HTR-8/SVneo (cell line): ENCODE data around the gene LMCD1.

Experiments used
- DNase-seq: peaks from one replicate; pipeline ENCODE4 v3.0.0; 2011; ENCODE audit warnings: low spot score, mixed read lengths; ENCODE audit not compliant: insufficient read length
- FAIRE-seq: peaks from 2 replicates; lab custom pipeline; 2011; peaks lifted over from hg19 to GRCh38; lab: Jason Lieb, UNC

LMCD1 gene

GRCh38 chr3:8503871-8504610 lies 2.4 kb downstream of the LMCD1 start:
- FAIRE-seq = no peak
- no peak for DNase-seq

GRCh38 chr3:8504611-8504973 lies 3.0 kb downstream of the LMCD1 start:
- FAIRE-seq (no peak), DNase-seq (no peak)

- DNase-seq (no peak), FAIRE-seq (no peak)
These were observed 4.0 kb downstream of the LMCD1 start for GRCh38 chr3:8505621-8506020.

- DNase-seq (no peak), FAIRE-seq (no peak)
These were observed 5.0 kb downstream of the LMCD1 start for GRCh38 chr3:8506571-8507061.

GRCh38 chr3:8507496-8507895 lies 5.9 kb downstream of the LMCD1 start:
- FAIRE-seq (no peak), DNase-seq (no peak)

- FAIRE-seq (no peak), DNase-seq (peak; percentile 49)
These were observed 8.3 kb downstream of the LMCD1 start for GRCh38 chr3:8509961-8510360.

GRCh38 chr3:8512234-8512633 lies 10.6 kb downstream of the LMCD1 start:
- no peak for FAIRE-seq
- no peak for DNase-seq

- DNase-seq (no peak), FAIRE-seq (no peak)
These were observed 14.5 kb downstream of the LMCD1 start for GRCh38 chr3:8516047-8516661.

- no peak for DNase-seq
- no peak for FAIRE-seq
These were observed 15.2 kb downstream of the LMCD1 start for GRCh38 chr3:8516783-8517182.

- DNase-seq = no peak
- no peak for FAIRE-seq
These were observed 15.9 kb downstream of the LMCD1 start for GRCh38 chr3:8517487-8517886.

GRCh38 chr3:8518138-8518537 lies 16.5 kb downstream of the LMCD1 start:
- DNase-seq = no peak
- no peak for FAIRE-seq

- FAIRE-seq (no peak), DNase-seq (no peak)
These were observed 17.5 kb downstream of the LMCD1 start for GRCh38 chr3:8519156-8519555.

- FAIRE-seq (no peak), DNase-seq (no peak)
These were observed 18.3 kb downstream of the LMCD1 start for GRCh38 chr3:8519774-8520448.

- no peak for FAIRE-seq
These were observed 19.3 kb downstream of the LMCD1 start for GRCh38 chr3:8520816-8521403.

GRCh38 chr3:8523041-8523440 lies 21.4 kb downstream of the LMCD1 start:
- DNase-seq (no peak), FAIRE-seq (no peak)

More at GRCh38 chr3:8520816-8521403, 19.3 kb downstream of the LMCD1 start:
- DNase-seq = no peak

- FAIRE-seq (no peak), DNase-seq (no peak)
These were observed 22.6 kb downstream of the LMCD1 start for GRCh38 chr3:8524249-8524648.

GRCh38 chr3:8524656-8525399 lies 23.2 kb downstream of the LMCD1 start:
- DNase-seq = no peak
- FAIRE-seq = no peak

GRCh38 chr3:8525893-8526292 lies 24.3 kb downstream of the LMCD1 start:
- no peak for FAIRE-seq

GRCh38 chr3:8529181-8529637 lies 27.6 kb downstream of the LMCD1 start:
- DNase-seq = no peak
- no peak for FAIRE-seq

More at GRCh38 chr3:8525893-8526292, 24.3 kb downstream of the LMCD1 start:
- DNase-seq = no peak
